IMR-90 (cell line): ENCODE results near the gene ORC6. TPM values are rescaled to one million over a fixed set of nuclear protein-coding genes. Genes with fewer than 3 reads are reported as not detected.

Source experiments
- ATAC-seq: fragments of 200-7000 bp; cut with Tn5 transposase; 2 replicates; pipeline ENCODE4 v1.9.1; 2020; ENCODE audit warnings: low read depth, mild to moderate bottlenecking, moderate library complexity
- BruUV-seq: library from RNA; stranded (reverse); fragments of 400-500 nt; replicated peaks from 2 replicates; lab custom pipeline; 2021; lab: Mats Ljungman, UMichigan
- CTCF ChIA-PET: fragments of 300-600 bp; formaldehyde crosslinking; extraction: SDS; loops from one replicate; lab custom pipeline; 2021; ENCODE audit warnings: antibody characterized with exemption; lab: Yijun Ruan, JAX
- POLR2A ChIA-PET: fragments of 300-600 bp; sonication (Branson Sonifier 250); formaldehyde crosslinking; loops from one replicate; lab custom pipeline; 2022; ENCODE audit warnings: antibody characterized with exemption; ENCODE audit not compliant: unreplicated experiment; lab: Charles Lee
- DNase-seq: peaks from one replicate; pipeline ENCODE4 v3.0.0; 2013
- H2AFZ ChIP-seq: replicated peaks from 2 replicates; pipeline ENCODE3; 2013; ENCODE audit warnings: low read length, mild to moderate bottlenecking; ENCODE audit not compliant: poor library complexity
- H2AK5ac ChIP-seq: 2 replicates; pipeline ENCODE4 v1.6.1; 2013; ENCODE audit warnings: low read depth, low read length, inconsistent platforms
- H2AK9ac ChIP-seq: replicated peaks from 2 replicates; pipeline ENCODE3; 2013; ENCODE audit warnings: mild to moderate bottlenecking, low read depth, low read length, moderate library complexity; ENCODE audit not compliant: poor library complexity
- H2BK120ac ChIP-seq: 2 replicates; pipeline ENCODE4 v1.6.1; 2013; ENCODE audit warnings: low read depth, low read length, inconsistent platforms
- H2BK15ac ChIP-seq: 3 replicates; pipeline ENCODE4 v1.6.1; 2013; ENCODE audit warnings: low read depth, low read length, inconsistent platforms
- H2BK20ac ChIP-seq: 2 replicates; pipeline ENCODE4 v1.6.1; 2013; ENCODE audit warnings: low read depth, mild to moderate bottlenecking, inconsistent platforms, low read length, moderate library complexity
- H2BK5ac ChIP-seq: 2 replicates; pipeline ENCODE4 v1.6.1; 2013; ENCODE audit warnings: mild to moderate bottlenecking, low read depth, low read length, inconsistent platforms; ENCODE audit not compliant: poor library complexity, severe bottlenecking
- H3K14ac ChIP-seq: replicated peaks from 2 replicates; pipeline ENCODE4 v1.6.1; 2013; ENCODE audit warnings: low read depth, low read length, inconsistent platforms
- H3K18ac ChIP-seq: 2 replicates; pipeline ENCODE4 v1.6.1; 2013; ENCODE audit warnings: low read depth, low read length, control low read depth
- H3K23ac ChIP-seq: 2 replicates; pipeline ENCODE4 v1.6.1; 2013; ENCODE audit warnings: low read depth, low read length, inconsistent platforms
- H3K27ac ChIP-seq: 2 replicates; pipeline ENCODE4 v1.5.1; 2013; ENCODE audit warnings: mild to moderate bottlenecking, control low read depth, low read length; ENCODE audit not compliant: insufficient read depth
- H3K27me3 ChIP-seq: 2 replicates; pipeline ENCODE4 v1.6.1; 2013; ENCODE audit warnings: low read length; ENCODE audit not compliant: control insufficient read depth, insufficient read depth
- H3K36me3 ChIP-seq: 2 replicates; pipeline ENCODE4 v1.6.1; 2013; ENCODE audit warnings: low read length, mixed read lengths; ENCODE audit not compliant: control insufficient read depth, insufficient read depth
- H3K4ac ChIP-seq: 2 replicates; pipeline ENCODE4 v1.6.1; 2013; ENCODE audit warnings: low read depth, low read length, inconsistent platforms
- H3K4me1 ChIP-seq: 2 replicates; pipeline ENCODE4 v1.6.1; 2013; ENCODE audit warnings: low read length, mixed read lengths; ENCODE audit not compliant: control insufficient read depth, insufficient read depth
- H3K4me2 ChIP-seq: 2 replicates; pipeline ENCODE4 v1.6.1; 2013; ENCODE audit warnings: low read depth, mild to moderate bottlenecking, control low read depth, low read length, moderate library complexity
- H3K4me3 ChIP-seq: 2 replicates; pipeline ENCODE4 v1.5.1; 2013; ENCODE audit warnings: low read depth, mild to moderate bottlenecking, control low read depth, low read length, moderate library complexity; ENCODE audit not compliant: insufficient read depth
- H3K56ac ChIP-seq: 2 replicates; pipeline ENCODE4 v1.6.1; 2013; ENCODE audit warnings: low read length, inconsistent platforms; ENCODE audit not compliant: insufficient read depth; ENCODE audit errors: extremely low read depth
- H3K79me1 ChIP-seq, 2 experiments: 2 replicates each; pipeline ENCODE4 v1.6.1; 2013; ENCODE audit warnings: low read length in 2 of 2, inconsistent platforms in 1 of 2, low read depth in 1 of 2
- H3K9ac ChIP-seq: 2 replicates; pipeline ENCODE4 v1.6.1; 2013; ENCODE audit warnings: low read depth, low read length, control low read depth
- H3K9me1 ChIP-seq: 2 replicates; pipeline ENCODE4 v1.6.1; 2013; ENCODE audit warnings: low read length, inconsistent platforms; ENCODE audit not compliant: insufficient read depth
- H3K9me3 ChIP-seq: 2 replicates; pipeline ENCODE4 v1.6.1; 2013; ENCODE audit warnings: low read length; ENCODE audit not compliant: control insufficient read depth, insufficient read depth
- H4K20me1 ChIP-seq: 2 replicates; pipeline ENCODE4 v1.6.1; 2013; ENCODE audit warnings: low read length, inconsistent platforms; ENCODE audit not compliant: insufficient read depth
- H4K5ac ChIP-seq: 2 replicates; pipeline ENCODE4 v1.6.1; 2013; ENCODE audit warnings: mild to moderate bottlenecking, low read depth, low read length, control low read depth
- H4K8ac ChIP-seq, 2 experiments: 2 replicates each; pipeline ENCODE4 v1.6.1; 2013; ENCODE audit warnings: low read depth in 2 of 2, low read length in 2 of 2, control low read depth in 1 of 2, inconsistent platforms in 1 of 2
- H4K91ac ChIP-seq: 2 replicates; pipeline ENCODE4 v1.6.1; 2013; ENCODE audit warnings: low read depth, low read length, inconsistent platforms; ENCODE audit not compliant: insufficient read depth
- CEBPB ChIP-seq: IDR thresholded peaks from 2 replicates; pipeline ENCODE4 v1.6.1; 2012; ENCODE audit warnings: low read depth, low read length, improper control_type of control experiment
- MAFK ChIP-seq: IDR thresholded peaks from 2 replicates; pipeline ENCODE4 v1.6.1; 2012; ENCODE audit warnings: low read depth, low read length, improper control_type of control experiment
- MXI1 ChIP-seq: IDR thresholded peaks from 2 replicates; pipeline ENCODE4 v1.6.1; 2012; ENCODE audit warnings: low read depth, mild to moderate bottlenecking, low read length, moderate library complexity, borderline replicate concordance
- NFE2L2 ChIP-seq: fragments of 150-350 bp; IDR thresholded peaks from 2 replicates; pipeline ENCODE4 v1.6.1; 2016; ENCODE audit warnings: low read depth, mild to moderate bottlenecking, low read length
- POLR2A ChIP-seq: IDR thresholded peaks from 2 replicates; pipeline ENCODE4 v1.6.1; 2012; ENCODE audit warnings: mild to moderate bottlenecking, low read depth, low read length
- RCOR1 ChIP-seq: IDR thresholded peaks from 2 replicates; pipeline ENCODE4 v1.6.1; 2012; ENCODE audit warnings: mild to moderate bottlenecking, low read length, improper control_type of control experiment; ENCODE audit not compliant: insufficient replicate concordance
- RFX5 ChIP-seq: IDR thresholded peaks from 2 replicates; pipeline ENCODE4 v1.8.0; 2012; ENCODE audit warnings: low read depth, mild to moderate bottlenecking, low read length, moderate library complexity
- SMC3 ChIP-seq: fragments of 150-350 bp; IDR thresholded peaks from 2 replicates; pipeline ENCODE4 v1.6.1; 2016; ENCODE audit warnings: low read depth, mild to moderate bottlenecking, antibody characterized with exemption, low read length, moderate library complexity
- WGBS, 2 experiments: methylation state at CpG; one replicate each; pipeline versions ENCODE4 v1.1.5 to v1.1.7; 2013; ENCODE audit warnings: missing lambda C conversion rate in 2 of 2; ENCODE audit not compliant: insufficient read length in 1 of 2; ENCODE audit errors: extremely low coverage in 2 of 2; 5-methylcytosine and 5-hydroxymethylcytosine counted together
- dilution Hi-C: fragments of 300-500 bp; cut with HindIII; formaldehyde crosslinking; loops from one replicate; pipeline ENCODE4 v1.14.3; 2018; ENCODE audit warnings: low sequenced_read_pairs; ENCODE audit not compliant: unreplicated experiment
- in situ Hi-C: fragments of 300-500 bp; cut with MboI; formaldehyde crosslinking; loops from 3 replicates; pipeline ENCODE4 v1.14.3; 2019; ENCODE audit warnings: low sequenced_read_pairs, inconsistent platforms, mixed read lengths
- intact Hi-C: fragments of 100-400 bp; cut with micrococcal nuclease; formaldehyde crosslinking; loops from 2 replicates; pipeline ENCODE4 v1.10.0; 2022
- polyA plus RNA-seq, 3 experiments: library from polyadenylated mRNA; depleted of rRNA; stranded (reverse); fragments of >200 nt; gene quantifications; 2 replicates each; pipeline ENCODE4 v1.2.3, GENCODE V29; 2012; ENCODE audit warnings: low replicate concordance in 1 of 3
- total RNA-seq: library from RNA; depleted of rRNA; stranded (reverse); fragments of >200 nt; gene quantifications from 2 replicates; pipeline ENCODE4 v1.2.3, GENCODE V29; 2012
- TF ChIP-seq, protein P1 (sequence below): fragments of 150-350 bp; IDR thresholded peaks from 2 replicates; pipeline ENCODE4 v1.6.1; 2016; ENCODE audit warnings: low read depth, mild to moderate bottlenecking, low read length, moderate library complexity, borderline replicate concordance
- TF ChIP-seq, protein P2 (sequence below): fragments of 150-350 bp; IDR thresholded peaks from 2 replicates; pipeline ENCODE4 v1.6.1; 2017; ENCODE audit warnings: mild to moderate bottlenecking, antibody characterized with exemption, low read length, low read depth

The ORC6 gene
- total and polyA plus RNA-seq, 2 of the 4 experiments (the other 2 are of a cell fraction): 9.0 to 15.9 TPM

- CTCF ChIA-PET: no interaction called here
Observed at GRCh38 chr16:46739934-46740333, 50.5 kb downstream of the ORC6 start.

More at GRCh38 chr16:46739934-46740333, 50.5 kb downstream of the ORC6 start:
- no peak for DNase-seq
- intact Hi-C loops (loop anchor here (5.0 kb wide), 1 partner anchor 37 kb away; no protein-coding TSS in a partner anchor), in situ Hi-C loops (no loop called here), dilution Hi-C loops (no loop called here)
- Histone ChIP-seq H2AFZ (no peak overlapping the region), H2AK5ac (no peak overlapping the region), H3K9me1 (no peaks in the 10 kb centered on the region), H4K8ac (no peak overlapping the region), H3K4me2 (no peak overlapping the region), H3K14ac (no peak overlapping the region), H2BK15ac (no peak overlapping the region), H4K20me1 (no peaks in the 10 kb centered on the region), H3K4me3 (no peak overlapping the region), H3K36me3 (no peaks in the 10 kb centered on the region), H3K18ac (no peak overlapping the region), H3K56ac (no peak overlapping the region), H3K23ac (no peak overlapping the region), H3K4ac (no peak overlapping the region), H3K27ac (no peak overlapping the region), H4K91ac (no peak overlapping the region), H3K4me1 (peaks cover 4% of the 10 kb centered on the region; the same call in 1 of the 2 replicates), H2BK20ac (no peak overlapping the region), H2BK5ac (no peak overlapping the region), H3K27me3 (no peaks in the 10 kb centered on the region), H4K5ac (no peak overlapping the region), H3K9me3 (no peaks in the 10 kb centered on the region), H3K9ac (no peak overlapping the region), H2AK9ac (no peak overlapping the region), H2BK120ac (no peak overlapping the region), H3K79me1 (no peaks in the 10 kb centered on the region)
- POLR2A ChIA-PET: no interaction called here
- TF ChIP-seq MAFK: no peak
- no peak for TF ChIP-seq SMC3
- TF ChIP-seq POLR2A: no peak
- TF ChIP-seq NFE2L2: no peak
- no peak for TF ChIP-seq MXI1
- TF ChIP-seq RFX5: no peak
- TF ChIP-seq, protein P1, sequence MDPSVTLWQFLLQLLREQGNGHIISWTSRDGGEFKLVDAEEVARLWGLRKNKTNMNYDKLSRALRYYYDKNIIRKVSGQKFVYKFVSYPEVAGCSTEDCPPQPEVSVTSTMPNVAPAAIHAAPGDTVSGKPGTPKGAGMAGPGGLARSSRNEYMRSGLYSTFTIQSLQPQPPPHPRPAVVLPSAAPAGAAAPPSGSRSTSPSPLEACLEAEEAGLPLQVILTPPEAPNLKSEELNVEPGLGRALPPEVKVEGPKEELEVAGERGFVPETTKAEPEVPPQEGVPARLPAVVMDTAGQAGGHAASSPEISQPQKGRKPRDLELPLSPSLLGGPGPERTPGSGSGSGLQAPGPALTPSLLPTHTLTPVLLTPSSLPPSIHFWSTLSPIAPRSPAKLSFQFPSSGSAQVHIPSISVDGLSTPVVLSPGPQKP: no peak
- no peak for TF ChIP-seq RCOR1
- TF ChIP-seq CEBPB: no peak
- TF ChIP-seq, protein P2, sequence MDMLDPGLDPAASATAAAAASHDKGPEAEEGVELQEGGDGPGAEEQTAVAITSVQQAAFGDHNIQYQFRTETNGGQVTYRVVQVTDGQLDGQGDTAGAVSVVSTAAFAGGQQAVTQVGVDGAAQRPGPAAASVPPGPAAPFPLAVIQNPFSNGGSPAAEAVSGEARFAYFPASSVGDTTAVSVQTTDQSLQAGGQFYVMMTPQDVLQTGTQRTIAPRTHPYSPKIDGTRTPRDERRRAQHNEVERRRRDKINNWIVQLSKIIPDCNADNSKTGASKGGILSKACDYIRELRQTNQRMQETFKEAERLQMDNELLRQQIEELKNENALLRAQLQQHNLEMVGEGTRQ: no peak
- 0% methylated on average over 1 of the region's 2 CpGs; no CpG with 5 or more reads in 1 of the 2 experiments for WGBS, 2 experiments
- no TSS peak for BruUV-seq
- ATAC-seq: no peak
